Measurements from ENCODE around the gene WDR59.
"Not testable (repeated sequence)": the region's sequence is repeated elsewhere in the genome, so short reads cannot be mapped to it uniquely, and the experiment has no call there.

Gene WDR59

GRCh38 chr16:75019586-75019985 lies 34.7 kb upstream of the WDR59 start:
- H3K4me3 ChIP-seq (ENCODE audit: low read length), result no peak overlapping the region
- H4K20me1 ChIP-seq (ENCODE audit: insufficient read depth, low read length), result no peaks in the 10 kb centered on the region
- TF ChIP-seq CTCF (IDR thresholded peaks at IDR 0.05; ENCODE audit: low read length) (no peak), EZH2 (optimal IDR thresholded peaks at IDR 0.05; ENCODE audit: low read depth, low read length) (no peak), EZH2phosphoT487 (IDR thresholded peaks at IDR 0.05; ENCODE audit: low read length) (no peak)
- no peaks in the 10 kb centered on the region for H3K9me2 ChIP-seq (replicated peaks; ENCODE audit: insufficient read depth, low read length)
- H3K9ac ChIP-seq (ENCODE audit: low read length), result no peak overlapping the region
- DNase-seq, result no peak
- no peaks in the 10 kb centered on the region for H3K36me3 ChIP-seq (replicated peaks; ENCODE audit: insufficient read depth, low read length)
- no peaks in the 10 kb centered on the region for H3K4me1 ChIP-seq (ENCODE audit: low read length)
- H3K27ac ChIP-seq (ENCODE audit: low read length), result no peak overlapping the region
- no peaks in the 10 kb centered on the region for H3F3A ChIP-seq (ENCODE audit: insufficient read depth, low read length)
- no peak overlapping the region for H2AFZ ChIP-seq (ENCODE audit: low read length)
- no peaks in the 10 kb centered on the region for H3K27me3 ChIP-seq (replicated peaks; ENCODE audit: insufficient read depth, low read length)
- H3K9me3 ChIP-seq (replicated peaks; ENCODE audit: insufficient read depth, low read length), result no peaks in the 10 kb centered on the region
- H3K4me2 ChIP-seq (ENCODE audit: low read depth, low read length), result no peak overlapping the region
- no peaks in the 10 kb centered on the region for H3K79me2 ChIP-seq (ENCODE audit: low read length)

- Histone ChIP-seq H3K4me1 (ENCODE audit: low read length) (no peaks in the 10 kb centered on the region), H2AFZ (ENCODE audit: low read length) (no peak overlapping the region), H3K9me3 (replicated peaks; ENCODE audit: insufficient read depth, low read length) (no peaks in the 10 kb centered on the region), H3K4me3 (ENCODE audit: low read length) (no peak overlapping the region), H3F3A (ENCODE audit: insufficient read depth, low read length) (no peaks in the 10 kb centered on the region), H3K79me2 (ENCODE audit: low read length) (no peaks in the 10 kb centered on the region), H3K27me3 (replicated peaks; ENCODE audit: insufficient read depth, low read length) (no peaks in the 10 kb centered on the region), H3K9ac (ENCODE audit: low read length) (no peak overlapping the region), H3K27ac (ENCODE audit: low read length) (no peak overlapping the region), H3K4me2 (ENCODE audit: low read depth, low read length) (no peak overlapping the region), H4K20me1 (ENCODE audit: insufficient read depth, low read length) (no peaks in the 10 kb centered on the region), H3K36me3 (replicated peaks; ENCODE audit: insufficient read depth, low read length) (no peaks in the 10 kb centered on the region), H3K9me2 (replicated peaks; ENCODE audit: insufficient read depth, low read length) (no peaks in the 10 kb centered on the region)
- TF ChIP-seq CTCF (IDR thresholded peaks at IDR 0.05; ENCODE audit: low read length) (no peak), EZH2phosphoT487 (IDR thresholded peaks at IDR 0.05; ENCODE audit: low read length) (no peak), EZH2 (optimal IDR thresholded peaks at IDR 0.05; ENCODE audit: low read depth, low read length) (no peak)
- DNase-seq, result no peak
Observed at GRCh38 chr16:75019007-75019406, 34.1 kb upstream of the WDR59 start.

- H4K20me1 ChIP-seq (ENCODE audit: insufficient read depth, low read length), result no peaks in the 10 kb centered on the region
- no peaks in the 10 kb centered on the region for H3K79me2 ChIP-seq (ENCODE audit: low read length)
- H3K4me3 ChIP-seq (ENCODE audit: low read length), result no peak overlapping the region
- H3K4me1 ChIP-seq (ENCODE audit: low read length), result no peaks in the 10 kb centered on the region
- H3K4me2 ChIP-seq (ENCODE audit: low read depth, low read length), result no peak overlapping the region
- H3K9ac ChIP-seq (ENCODE audit: low read length), result no peak overlapping the region
- H3K27ac ChIP-seq (ENCODE audit: low read length), result no peak overlapping the region
- no peak for TF ChIP-seq EZH2phosphoT487 (IDR thresholded peaks at IDR 0.05; ENCODE audit: low read length)
- no peak for TF ChIP-seq EZH2 (optimal IDR thresholded peaks at IDR 0.05; ENCODE audit: low read depth, low read length)
- no peak for TF ChIP-seq CTCF (IDR thresholded peaks at IDR 0.05; ENCODE audit: low read length)
- H3K9me2 ChIP-seq (replicated peaks; ENCODE audit: insufficient read depth, low read length), result no peaks in the 10 kb centered on the region
- no peaks in the 10 kb centered on the region for H3K27me3 ChIP-seq (replicated peaks; ENCODE audit: insufficient read depth, low read length)
- DNase-seq, result no peak
- H3F3A ChIP-seq (ENCODE audit: insufficient read depth, low read length), result no peaks in the 10 kb centered on the region
- H3K9me3 ChIP-seq (replicated peaks; ENCODE audit: insufficient read depth, low read length), result no peaks in the 10 kb centered on the region
- H3K36me3 ChIP-seq (replicated peaks; ENCODE audit: insufficient read depth, low read length), result no peaks in the 10 kb centered on the region
- H2AFZ ChIP-seq (ENCODE audit: low read length), result no peak overlapping the region
Observed at GRCh38 chr16:75017670-75018525, 33.0 kb upstream of the WDR59 start.

GRCh38 chr16:75016451-75017081 lies 31.6 kb upstream of the WDR59 start:
- not testable (repeated sequence) for H3K4me3 ChIP-seq (ENCODE audit: low read length); H3F3A ChIP-seq (ENCODE audit: insufficient read depth, low read length); H3K9me2 ChIP-seq (replicated peaks; ENCODE audit: insufficient read depth, low read length); H3K9ac ChIP-seq (ENCODE audit: low read length); H3K9me3 ChIP-seq (replicated peaks; ENCODE audit: insufficient read depth, low read length); H3K27me3 ChIP-seq (replicated peaks; ENCODE audit: insufficient read depth, low read length); H3K36me3 ChIP-seq (replicated peaks; ENCODE audit: insufficient read depth, low read length); H4K20me1 ChIP-seq (ENCODE audit: insufficient read depth, low read length); H3K27ac ChIP-seq (ENCODE audit: low read length); H3K4me1 ChIP-seq (ENCODE audit: low read length); H3K4me2 ChIP-seq (ENCODE audit: low read depth, low read length); H3K79me2 ChIP-seq (ENCODE audit: low read length); H2AFZ ChIP-seq (ENCODE audit: low read length); DNase-seq
